Smooth muscle cell (in vitro differentiated cells): ENCODE measurements around the gene EEF1AKMT2. TPM values are rescaled to one million over a fixed set of nuclear protein-coding genes. Genes with fewer than 3 reads are reported as not detected.
A peak's percentile ranks its signal among the peaks of the same experiment; 100 is the strongest.

Experiments used
- DNase-seq: peaks from one replicate; lab custom pipeline; 2025; ENCODE audit not compliant: unreplicated experiment; lab: John Stamatoyannopoulos, UW
- H2AFZ ChIP-seq: fragments of 200-600 bp; sonication (generic); 2 replicates; pipeline ENCODE4 v1.6.0; 2016; ENCODE audit warnings: antibody characterized with exemption, low read depth, mild to moderate bottlenecking
- H3F3A ChIP-seq: fragments of 200-600 bp; sonication (generic); 2 replicates; pipeline ENCODE4 v1.6.0; 2017; ENCODE audit warnings: antibody characterized with exemption, low read depth
- H3K27ac ChIP-seq: fragments of 200-600 bp; sonication (generic); 2 replicates; pipeline ENCODE4 v1.5.1; 2016; ENCODE audit warnings: low read depth, mild to moderate bottlenecking
- H3K27me3 ChIP-seq: fragments of 200-600 bp; sonication (generic); 2 replicates; pipeline ENCODE4 v1.6.1; 2016; ENCODE audit warnings: low read depth, mild to moderate bottlenecking
- H3K36me3 ChIP-seq: fragments of 200-600 bp; sonication (generic); 2 replicates; pipeline ENCODE4 v1.5.1; 2016; ENCODE audit warnings: low read depth
- H3K4me1 ChIP-seq: fragments of 200-600 bp; sonication (generic); 2 replicates; pipeline ENCODE4 v1.5.1; 2016; ENCODE audit warnings: low read depth
- H3K4me2 ChIP-seq: fragments of 200-600 bp; sonication (generic); 2 replicates; pipeline ENCODE4 v1.6.0; 2016; ENCODE audit warnings: mild to moderate bottlenecking
- H3K4me3 ChIP-seq: fragments of 200-600 bp; sonication (generic); 2 replicates; pipeline ENCODE4 v1.5.1; 2016; ENCODE audit warnings: mild to moderate bottlenecking
- H3K79me2 ChIP-seq: fragments of 200-600 bp; sonication (generic); 2 replicates; pipeline ENCODE4 v1.6.0; 2016; ENCODE audit warnings: low read depth, mild to moderate bottlenecking
- H3K9ac ChIP-seq: fragments of 200-600 bp; sonication (generic); 2 replicates; pipeline ENCODE4 v1.6.0; 2016; ENCODE audit warnings: low read depth
- H3K9me3 ChIP-seq: fragments of 200-600 bp; sonication (generic); replicated peaks from 2 replicates; pipeline ENCODE4 v1.5.1; 2016; ENCODE audit warnings: low read depth
- H4K20me1 ChIP-seq: fragments of 200-600 bp; sonication (generic); 2 replicates; pipeline ENCODE4 v1.6.0; 2016; ENCODE audit warnings: low read depth
- CTCF ChIP-seq: fragments of 200-600 bp; sonication (generic); IDR thresholded peaks from 2 replicates; pipeline ENCODE4 v1.5.1; 2017; ENCODE audit warnings: borderline replicate concordance, mild to moderate bottlenecking, antibody characterized with exemption; ENCODE audit not compliant: insufficient read depth, poor library complexity, severe bottlenecking
- WGBS: methylation state at CpG from one replicate; pipeline ENCODE4 v1.1.7; 2016; ENCODE audit warnings: low lambda C conversion rate; 5-methylcytosine and 5-hydroxymethylcytosine counted together
- polyA plus RNA-seq: library from polyadenylated mRNA; unstranded; fragments of >200 nt; fragmentation: Nextera tagmentation; extraction: Ambion mirVana; gene quantifications from 2 replicates; pipeline ENCODE4 v1.2.1, GENCODE V29; 2016
- total RNA-seq: library from RNA; depleted of rRNA; stranded (reverse); fragments of >200 nt; gene quantifications from 2 replicates; pipeline ENCODE4 v1.2.3, GENCODE V29; 2014

Gene EEF1AKMT2
- total and polyA plus RNA-seq, 2 experiments from 2014 or later: 20.1 to 26.4 TPM

DNA sequence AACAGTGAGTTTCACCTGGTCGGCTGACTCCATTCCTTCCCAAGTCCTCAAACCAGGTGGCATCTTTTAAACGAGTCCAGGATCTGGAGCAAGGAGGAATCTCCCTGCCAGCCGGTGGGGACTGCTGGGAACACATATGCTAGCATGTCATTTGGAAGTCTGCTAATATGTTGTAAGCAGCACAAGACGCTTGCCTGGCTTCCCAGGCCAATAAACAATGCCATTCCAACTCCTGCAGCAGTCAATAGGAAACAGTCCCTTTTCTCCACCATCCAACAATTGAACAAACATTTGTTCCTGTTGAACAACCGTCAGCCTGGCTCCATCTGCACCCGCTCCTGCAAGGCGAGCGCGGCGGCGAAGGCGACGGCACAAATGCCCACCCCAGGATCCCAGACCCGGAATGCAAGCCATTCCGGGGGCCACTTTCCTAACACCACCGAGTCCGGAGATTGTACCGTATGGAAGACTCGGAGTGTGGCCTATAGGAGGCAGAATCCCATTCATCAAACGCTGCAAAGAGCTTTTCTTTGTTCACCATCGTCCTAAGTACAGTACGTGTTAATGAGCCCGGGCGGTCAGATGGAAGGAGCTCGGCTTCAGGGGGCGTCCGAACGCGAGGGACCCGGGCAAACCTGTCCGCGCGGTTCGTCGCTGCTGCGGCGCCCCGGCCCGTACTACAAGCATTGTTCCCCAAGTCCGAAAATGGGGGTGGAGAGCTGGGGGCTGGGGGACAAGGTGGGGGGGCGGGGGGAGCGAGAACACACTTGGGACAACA, 49.1 kb downstream of the EEF1AKMT2 start:
- H3K36me3 ChIP-seq: no peaks in the 10 kb centered on the region
- H3K9me3 ChIP-seq: no peaks in the 10 kb centered on the region
- no peaks in the 10 kb centered on the region for H3K79me2 ChIP-seq
- peaks cover 48% of the 10 kb centered on the region for H3K4me1 ChIP-seq
- no peaks in the 10 kb centered on the region for H3K27me3 ChIP-seq
- WGBS: 7% methylated on average over 42 of the region's 42 CpGs
- H3K27ac ChIP-seq: no peak overlapping the region
- peaks cover 19% of the 10 kb centered on the region for H3F3A ChIP-seq
- no peak for TF ChIP-seq CTCF
- DNase-seq: no peak
- H3K4me2 ChIP-seq: peak overlapping the region; percentile 99
- H3K9ac ChIP-seq: peak overlapping the region; percentile 56
- peak overlapping the region; percentile 82 for H3K4me3 ChIP-seq
- H2AFZ ChIP-seq: no peak overlapping the region
- peaks cover 56% of the 10 kb centered on the region for H4K20me1 ChIP-seq

DNA sequence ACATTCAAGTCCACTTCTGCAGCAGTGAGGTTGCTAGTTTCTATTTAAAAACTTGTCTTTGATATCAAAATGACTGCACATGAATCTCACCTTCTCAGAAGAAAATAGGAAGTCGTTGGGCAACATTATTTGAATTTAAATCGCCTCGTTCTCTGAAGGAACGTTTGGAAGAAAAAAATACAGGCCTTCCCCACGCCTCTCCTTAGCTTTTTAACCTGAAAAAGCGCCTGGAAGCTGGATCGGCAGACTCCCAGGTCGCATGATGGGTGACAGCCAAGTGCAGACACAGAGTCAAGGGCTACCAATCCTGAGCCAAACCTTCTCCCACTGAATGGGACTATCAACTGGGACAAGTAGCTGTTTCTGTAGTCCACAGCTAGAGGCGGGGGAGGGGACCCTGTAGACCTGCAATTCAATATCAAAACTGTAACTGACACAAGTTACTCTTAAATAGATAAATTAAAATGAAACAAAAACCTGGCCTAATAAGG, 49.7 kb downstream of the EEF1AKMT2 start:
- Histone ChIP-seq H3K36me3 (no peaks in the 10 kb centered on the region), H3K9me3 (no peaks in the 10 kb centered on the region), H3K27ac (no peak overlapping the region), H3K4me1 (peaks cover 48% of the 10 kb centered on the region), H3K4me2 (peak overlapping the region; percentile 99), H3K4me3 (peak overlapping the region; percentile 82), H3K79me2 (no peaks in the 10 kb centered on the region), H2AFZ (no peak overlapping the region), H4K20me1 (peaks cover 63% of the 10 kb centered on the region), H3K27me3 (no peaks in the 10 kb centered on the region), H3F3A (peaks cover 19% of the 10 kb centered on the region), H3K9ac (no peak overlapping the region)
- no peak for TF ChIP-seq CTCF
- no peak for DNase-seq
- WGBS: 78% methylated on average over 9 of the region's 9 CpGs

GRCh38 chr10:124741281-124741921, 50.3 kb downstream of the EEF1AKMT2 start:
- Histone ChIP-seq H3K4me1 (peaks cover 48% of the 10 kb centered on the region), H3K27me3 (no peaks in the 10 kb centered on the region), H3K9me3 (no peaks in the 10 kb centered on the region), H3K27ac (no peak overlapping the region), H3K4me3 (peak overlapping the region; percentile 11), H3F3A (peaks cover 16% of the 10 kb centered on the region), H2AFZ (no peak overlapping the region), H4K20me1 (peaks cover 68% of the 10 kb centered on the region), H3K4me2 (peak overlapping the region; percentile 99), H3K9ac (no peak overlapping the region), H3K79me2 (no peaks in the 10 kb centered on the region), H3K36me3 (no peaks in the 10 kb centered on the region)
- DNase-seq: peak; percentile 18
- peak; percentile 79 for TF ChIP-seq CTCF
- WGBS: 25% methylated on average over 13 of the region's 13 CpGs
